Neural progenitor cell (in vitro differentiated cells): ENCODE data around the gene KCTD13. TPM values are rescaled to one million over a fixed set of nuclear protein-coding genes. Genes with fewer than 3 reads are reported as not detected.

ENCODE experiments used
- DNase-seq: peaks from one replicate; pipeline ENCODE4 v3.0.0-alpha.2; 2016; ENCODE audit warnings: low spot score
- H2AFZ ChIP-seq: fragments of 200-600 bp; sonication (generic); replicated peaks from 2 replicates; pipeline ENCODE4 v1.6.1; 2016; ENCODE audit warnings: antibody characterized with exemption
- H3F3A ChIP-seq: fragments of 200-600 bp; sonication (generic); 2 replicates; pipeline ENCODE4 v1.6.1; 2016; ENCODE audit warnings: antibody characterized with exemption, low read depth
- H3K27ac ChIP-seq: fragments of 200-600 bp; sonication (generic); 2 replicates; pipeline ENCODE4 v1.5.1; 2016; ENCODE audit warnings: mild to moderate bottlenecking
- H3K27me3 ChIP-seq: fragments of 200-600 bp; sonication (generic); 2 replicates; pipeline ENCODE4 v1.6.1; 2016; ENCODE audit warnings: mild to moderate bottlenecking, moderate library complexity
- H3K36me3 ChIP-seq: fragments of 200-600 bp; sonication (generic); 2 replicates; pipeline ENCODE4 v1.5.1; 2016
- H3K4me1 ChIP-seq: fragments of 200-600 bp; sonication (generic); 2 replicates; pipeline ENCODE4 v1.6.1; 2016; ENCODE audit warnings: mixed run types
- H3K4me2 ChIP-seq: fragments of 200-600 bp; sonication (generic); 2 replicates; pipeline ENCODE4 v1.6.1; 2016
- H3K4me3 ChIP-seq: fragments of 200-600 bp; sonication (generic); 2 replicates; pipeline ENCODE4 v1.5.1; 2016
- H3K79me2 ChIP-seq: fragments of 200-600 bp; sonication (generic); 2 replicates; pipeline ENCODE4 v1.6.1; 2016; ENCODE audit warnings: low read depth
- H3K9ac ChIP-seq: fragments of 200-600 bp; sonication (generic); 2 replicates; pipeline ENCODE4 v1.6.1; 2016
- H3K9me3 ChIP-seq: fragments of 200-600 bp; sonication (generic); 2 replicates; pipeline ENCODE4 v1.5.1; 2016; ENCODE audit warnings: low read depth
- H4K20me1 ChIP-seq: fragments of 200-600 bp; sonication (generic); 2 replicates; pipeline ENCODE4 v1.6.1; 2016; ENCODE audit warnings: low read depth
- H3K27ac Mint-ChIP-seq: 3 replicates; pipeline ENCODE4 v1.8.0; 2021; ENCODE audit warnings: mixed read lengths
- H3K27me3 Mint-ChIP-seq: 2 replicates; pipeline ENCODE4 v1.8.0; 2022; ENCODE audit warnings: low read depth, mild to moderate bottlenecking, inconsistent platforms, moderate library complexity, mixed read lengths; ENCODE audit not compliant: insufficient read depth
- H3K36me3 Mint-ChIP-seq: 3 replicates; pipeline ENCODE4 v1.8.0; 2021; ENCODE audit warnings: mixed read lengths
- H3K4me1 Mint-ChIP-seq: 3 replicates; pipeline ENCODE4 v1.8.0; 2021; ENCODE audit warnings: mixed read lengths
- H3K4me3 Mint-ChIP-seq: 3 replicates; pipeline ENCODE4 v1.8.0; 2021; ENCODE audit warnings: mild to moderate bottlenecking, moderate library complexity, mixed read lengths
- H3K9me3 Mint-ChIP-seq: 3 replicates; pipeline ENCODE4 v1.8.0; 2020; ENCODE audit warnings: mixed read lengths
- EZH2 ChIP-seq: fragments of 200-600 bp; sonication (generic); IDR thresholded peaks from 2 replicates; pipeline ENCODE4 v1.6.1; 2017; ENCODE audit warnings: antibody characterized with exemption, mild to moderate bottlenecking, moderate library complexity
- EZH2phosphoT487 ChIP-seq: fragments of 200-600 bp; sonication (generic); IDR thresholded peaks from 2 replicates; pipeline ENCODE4 v1.6.1; 2017; ENCODE audit warnings: antibody characterized with exemption
- total RNA-seq: library from RNA; depleted of rRNA; stranded (reverse); fragments of >200 nt; gene quantifications from 2 replicates; pipeline ENCODE4 v1.2.3, GENCODE V29; 2015; ENCODE audit warnings: low replicate concordance
- TF ChIP-seq, protein P1 (sequence below): fragments of 200-600 bp; sonication (generic); IDR thresholded peaks from 2 replicates; pipeline ENCODE4 v1.5.1; 2017; ENCODE audit warnings: antibody characterized with exemption, mild to moderate bottlenecking

Gene KCTD13
- total RNA-seq, 1 donor from 2014 or later, result 3.9 TPM

DNA sequence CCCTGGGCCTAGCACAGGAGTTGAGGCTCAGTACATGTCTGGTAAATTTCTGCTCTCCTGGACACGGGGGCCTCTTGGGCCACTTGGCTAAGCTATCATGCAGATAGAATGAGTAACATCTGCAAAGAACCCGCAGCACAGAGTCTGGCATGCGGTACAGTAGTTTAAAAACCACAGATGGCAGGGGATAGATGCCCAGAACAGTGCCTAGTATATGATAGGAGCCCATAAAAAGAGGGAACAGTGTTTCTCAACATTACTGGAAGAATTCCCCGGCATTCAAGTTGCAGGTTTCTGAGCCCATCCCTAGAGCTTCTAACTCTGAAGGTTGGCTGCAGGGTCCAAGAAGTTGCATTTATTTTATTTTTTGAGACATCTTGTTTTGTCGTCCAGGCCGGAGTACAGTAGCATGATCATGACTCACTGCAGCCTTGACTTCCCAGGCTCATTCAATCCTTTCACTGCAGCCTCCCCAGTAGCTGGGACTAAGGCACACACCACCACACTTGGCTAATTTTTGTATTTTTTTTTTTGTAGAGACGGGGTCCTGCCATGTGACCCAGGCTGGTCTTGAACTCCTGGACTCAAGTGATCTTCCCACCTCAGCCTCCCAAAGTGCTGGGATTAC, 68.8 kb downstream of the KCTD13 start:
- no peak overlapping the region for H2AFZ ChIP-seq

More for the DNA sequence above, 68.8 kb downstream of the KCTD13 start:
- Histone ChIP-seq H3K27ac (no peak overlapping the region), H4K20me1 (peaks cover 3% of the 10 kb centered on the region), H3K9me3 (no peaks in the 10 kb centered on the region), H3K4me1 (no peaks in the 10 kb centered on the region), H3K4me2 (no peak overlapping the region), H3K79me2 (peaks cover 18% of the 10 kb centered on the region), H3F3A (peaks cover 4% of the 10 kb centered on the region), H3K9ac (no peak overlapping the region), H3K27me3 (no peaks in the 10 kb centered on the region), H3K36me3 (no peaks in the 10 kb centered on the region), H3K4me3 (no peak overlapping the region)
- no peak for DNase-seq
- H3K27me3 Mint-ChIP-seq, result peaks cover 8% of the 10 kb centered on the region
- TF ChIP-seq, protein P1, sequence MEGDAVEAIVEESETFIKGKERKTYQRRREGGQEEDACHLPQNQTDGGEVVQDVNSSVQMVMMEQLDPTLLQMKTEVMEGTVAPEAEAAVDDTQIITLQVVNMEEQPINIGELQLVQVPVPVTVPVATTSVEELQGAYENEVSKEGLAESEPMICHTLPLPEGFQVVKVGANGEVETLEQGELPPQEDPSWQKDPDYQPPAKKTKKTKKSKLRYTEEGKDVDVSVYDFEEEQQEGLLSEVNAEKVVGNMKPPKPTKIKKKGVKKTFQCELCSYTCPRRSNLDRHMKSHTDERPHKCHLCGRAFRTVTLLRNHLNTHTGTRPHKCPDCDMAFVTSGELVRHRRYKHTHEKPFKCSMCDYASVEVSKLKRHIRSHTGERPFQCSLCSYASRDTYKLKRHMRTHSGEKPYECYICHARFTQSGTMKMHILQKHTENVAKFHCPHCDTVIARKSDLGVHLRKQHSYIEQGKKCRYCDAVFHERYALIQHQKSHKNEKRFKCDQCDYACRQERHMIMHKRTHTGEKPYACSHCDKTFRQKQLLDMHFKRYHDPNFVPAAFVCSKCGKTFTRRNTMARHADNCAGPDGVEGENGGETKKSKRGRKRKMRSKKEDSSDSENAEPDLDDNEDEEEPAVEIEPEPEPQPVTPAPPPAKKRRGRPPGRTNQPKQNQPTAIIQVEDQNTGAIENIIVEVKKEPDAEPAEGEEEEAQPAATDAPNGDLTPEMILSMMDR, result no peak
- TF ChIP-seq EZH2 (no peak), EZH2phosphoT487 (no peak)
- H3K9me3 Mint-ChIP-seq, result no peaks in the 10 kb centered on the region
- H3K4me3 Mint-ChIP-seq, result peak overlapping the region; percentile 30
- H3K4me1 Mint-ChIP-seq, result peaks cover 4% of the 10 kb centered on the region
- peaks cover 7% of the 10 kb centered on the region for H3K36me3 Mint-ChIP-seq
- H3K27ac Mint-ChIP-seq, result no peak overlapping the region

Other genes starting within 250 kb of the KCTD13 start
- gene QPRT, start 247.0 kb downstream of the KCTD13 start, total RNA-seq, result 49.6 and 112 TPM in 2 replicates
- gene C16orf54, start 180.2 kb downstream of the KCTD13 start, total RNA-seq, result not detected in 2 replicates
- not detected in 2 replicates for gene ZG16, start 148.0 kb downstream of the KCTD13 start, total RNA-seq
- gene KIF22, start 135.5 kb downstream of the KCTD13 start, total RNA-seq, result 173 and 275 TPM in 2 replicates
- 120 and 220 TPM in 2 replicates for gene MAZ, start 119.7 kb downstream of the KCTD13 start, total RNA-seq
- 23.5 and 71.4 TPM in 2 replicates for gene PRRT2, start 114.0 kb downstream of the KCTD13 start, total RNA-seq
- gene PAGR1, start 110.1 kb downstream of the KCTD13 start, total RNA-seq, result 47.2 and 88.3 TPM in 2 replicates
- 2.4 and 4.4 TPM in 2 replicates for gene MVP, start 105.8 kb downstream of the KCTD13 start, total RNA-seq
- gene CDIPT, start 63.0 kb downstream of the KCTD13 start, total RNA-seq, result 21.0 and 61.7 TPM in 2 replicates
- gene SEZ6L2, start 26.7 kb downstream of the KCTD13 start, total RNA-seq, result 11.7 and 31.5 TPM in 2 replicates
- gene ASPHD1, start 25.7 kb downstream of the KCTD13 start, total RNA-seq, result 0.97 and 4.5 TPM in 2 replicates
- gene TMEM219, start 35.9 kb upstream of the KCTD13 start, total RNA-seq, result 50.7 and 123 TPM in 2 replicates
- gene TAOK2, start 47.6 kb upstream of the KCTD13 start, total RNA-seq, result 13.8 and 49.9 TPM in 2 replicates
- 4.7 and 14.1 TPM in 2 replicates for gene HIRIP3, start 69.4 kb upstream of the KCTD13 start, total RNA-seq
- 104 and 129 TPM in 2 replicates for gene INO80E, start 70.0 kb upstream of the KCTD13 start, total RNA-seq
- gene DOC2A, start 84.8 kb upstream of the KCTD13 start, total RNA-seq, result 3.1 and 8.1 TPM in 2 replicates
- gene C16orf92, start 97.0 kb upstream of the KCTD13 start, total RNA-seq, result not detected in 2 replicates
- gene TLCD3B, start 105.0 kb upstream of the KCTD13 start, total RNA-seq, result 2.4 and 9.0 TPM in 2 replicates
- 469 and 981 TPM in 2 replicates for gene ALDOA, start 139.5 kb upstream of the KCTD13 start, total RNA-seq
- 93.3 and 166 TPM in 2 replicates for gene PPP4C, start 149.8 kb upstream of the KCTD13 start, total RNA-seq
- 0.39 and 2.8 TPM in 2 replicates for gene TBX6, start 165.7 kb upstream of the KCTD13 start, total RNA-seq
- gene YPEL3, start 170.0 kb upstream of the KCTD13 start, total RNA-seq, result 6.8 and 30.7 TPM in 2 replicates
- gene GDPD3, start 187.3 kb upstream of the KCTD13 start, total RNA-seq, result 0.12 and 0.13 TPM in 2 replicates
- gene MAPK3, start 197.0 kb upstream of the KCTD13 start, total RNA-seq, result 20.9 and 41.1 TPM in 2 replicates